Measurements from ENCODE around the gene MBOAT2. TPM values are rescaled to one million over a fixed set of nuclear protein-coding genes. Genes with fewer than 3 reads are reported as not detected.

Gene MBOAT2
- polyA plus RNA-seq, 1 donor (not counting 4 experiments of a cell fraction or from before 2014, with no cell fraction given), result 121 TPM

DNA sequence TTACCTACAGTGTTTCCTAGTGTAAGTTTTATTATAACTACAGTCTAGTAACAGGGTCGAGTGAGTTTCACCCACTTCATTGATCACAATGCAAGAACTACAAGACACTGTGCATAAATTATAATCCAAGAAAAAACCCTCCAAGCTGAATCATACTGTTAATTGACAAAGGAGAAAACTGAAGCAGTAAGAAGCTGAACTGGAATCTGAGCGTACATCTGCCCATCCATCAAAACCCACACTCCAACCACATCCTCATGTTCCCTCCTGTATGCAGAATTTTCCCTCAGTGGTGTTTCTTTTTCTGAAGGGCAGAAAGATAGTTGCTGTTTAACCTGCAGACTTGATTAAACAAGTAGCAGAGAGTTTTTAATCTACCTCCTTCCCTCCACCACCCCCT is 116.6 kb downstream of the MBOAT2 start:
- no peak overlapping the region for H3K9ac ChIP-seq (ENCODE audit: control insufficient read depth, extremely low read depth, insufficient read depth, low read length)
- H3K27ac ChIP-seq (ENCODE audit: control insufficient read depth, insufficient read depth, low read length), result no peak overlapping the region
- no peaks in the 10 kb centered on the region for H3K4me1 ChIP-seq (ENCODE audit: control insufficient read depth, extremely low read depth, insufficient read depth, low read length)
- no peak overlapping the region for H3K4me3 ChIP-seq (ENCODE audit: control insufficient read depth in 2 of 3, extremely low read depth in 1 of 3, insufficient read depth in 2 of 3, low read depth in 1 of 3, low read length in 3 of 3)
- H3K79me2 ChIP-seq (ENCODE audit: control insufficient read depth, insufficient read depth, low read length), result peaks cover 3% of the 10 kb centered on the region
- H3K4me2 ChIP-seq (ENCODE audit: control insufficient read depth, extremely low read depth, insufficient read depth, low read depth, low read length), result no peak overlapping the region
- DNase-seq (ENCODE audit: low read depth, low spot score), result no peak
- H3K27me3 ChIP-seq (ENCODE audit: control insufficient read depth, extremely low read depth, insufficient read depth, low read length), result no peaks in the 10 kb centered on the region
- dilution Hi-C loops (cut with MboI; ENCODE audit: extremely low pct_ligation_motif_present, low sequenced_read_pairs), result no loop called here
- TF ChIP-seq, protein P1, sequence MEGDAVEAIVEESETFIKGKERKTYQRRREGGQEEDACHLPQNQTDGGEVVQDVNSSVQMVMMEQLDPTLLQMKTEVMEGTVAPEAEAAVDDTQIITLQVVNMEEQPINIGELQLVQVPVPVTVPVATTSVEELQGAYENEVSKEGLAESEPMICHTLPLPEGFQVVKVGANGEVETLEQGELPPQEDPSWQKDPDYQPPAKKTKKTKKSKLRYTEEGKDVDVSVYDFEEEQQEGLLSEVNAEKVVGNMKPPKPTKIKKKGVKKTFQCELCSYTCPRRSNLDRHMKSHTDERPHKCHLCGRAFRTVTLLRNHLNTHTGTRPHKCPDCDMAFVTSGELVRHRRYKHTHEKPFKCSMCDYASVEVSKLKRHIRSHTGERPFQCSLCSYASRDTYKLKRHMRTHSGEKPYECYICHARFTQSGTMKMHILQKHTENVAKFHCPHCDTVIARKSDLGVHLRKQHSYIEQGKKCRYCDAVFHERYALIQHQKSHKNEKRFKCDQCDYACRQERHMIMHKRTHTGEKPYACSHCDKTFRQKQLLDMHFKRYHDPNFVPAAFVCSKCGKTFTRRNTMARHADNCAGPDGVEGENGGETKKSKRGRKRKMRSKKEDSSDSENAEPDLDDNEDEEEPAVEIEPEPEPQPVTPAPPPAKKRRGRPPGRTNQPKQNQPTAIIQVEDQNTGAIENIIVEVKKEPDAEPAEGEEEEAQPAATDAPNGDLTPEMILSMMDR (optimal IDR thresholded peaks at IDR 0.05 in 1 of 3, IDR thresholded peaks at IDR 0.05 in 1 of 3, conservative IDR thresholded peaks at IDR 0.05 in 1 of 3; ENCODE audit: extremely low read depth in 1 of 3, insufficient read depth in 2 of 3, low read length in 3 of 3), result no peak
- H4K20me1 ChIP-seq (ENCODE audit: control insufficient read depth, extremely low read depth, insufficient read depth, low read length), result no peaks in the 10 kb centered on the region
- H3K9me1 ChIP-seq (ENCODE audit: control insufficient read depth, extremely low read depth, insufficient read depth, low read length), result no peaks in the 10 kb centered on the region
- no peak for FAIRE-seq
- no peaks in the 10 kb centered on the region for H3K9me3 ChIP-seq (ENCODE audit: control insufficient read depth, low read depth, low read length)
- H3K36me3 ChIP-seq (ENCODE audit: control insufficient read depth in 2 of 2, extremely low read depth in 1 of 2, insufficient read depth in 2 of 2, low read length in 2 of 2), result peaks cover 3 to 15% of the 10 kb centered on the region in 2 experiments
- no peak overlapping the region for H2AFZ ChIP-seq (ENCODE audit: control insufficient read depth, low read length)

- Histone ChIP-seq H4K20me1 (ENCODE audit: control insufficient read depth, extremely low read depth, insufficient read depth, low read length) (no peaks in the 10 kb centered on the region), H3K4me3 (ENCODE audit: control insufficient read depth in 2 of 3, extremely low read depth in 1 of 3, insufficient read depth in 2 of 3, low read depth in 1 of 3, low read length in 3 of 3) (no peak overlapping the region), H3K36me3 (ENCODE audit: control insufficient read depth in 2 of 2, extremely low read depth in 1 of 2, insufficient read depth in 2 of 2, low read length in 2 of 2) (peaks cover 5 to 17% of the 10 kb centered on the region in 2 experiments), H3K4me2 (ENCODE audit: control insufficient read depth, extremely low read depth, insufficient read depth, low read depth, low read length) (no peak overlapping the region), H3K9ac (ENCODE audit: control insufficient read depth, extremely low read depth, insufficient read depth, low read length) (no peak overlapping the region), H2AFZ (ENCODE audit: control insufficient read depth, low read length) (no peak overlapping the region), H3K9me1 (ENCODE audit: control insufficient read depth, extremely low read depth, insufficient read depth, low read length) (no peaks in the 10 kb centered on the region), H3K27me3 (ENCODE audit: control insufficient read depth, extremely low read depth, insufficient read depth, low read length) (no peaks in the 10 kb centered on the region), H3K79me2 (ENCODE audit: control insufficient read depth, insufficient read depth, low read length) (peaks cover 3% of the 10 kb centered on the region), H3K4me1 (ENCODE audit: control insufficient read depth, extremely low read depth, insufficient read depth, low read length) (no peaks in the 10 kb centered on the region), H3K9me3 (ENCODE audit: control insufficient read depth, low read depth, low read length) (no peaks in the 10 kb centered on the region), H3K27ac (ENCODE audit: control insufficient read depth, insufficient read depth, low read length) (no peak overlapping the region)
- no peak for TF ChIP-seq EZH2 (IDR thresholded peaks at IDR 0.05; ENCODE audit: low read length)
- TF ChIP-seq, protein P1 (optimal IDR thresholded peaks at IDR 0.05 in 1 of 3, IDR thresholded peaks at IDR 0.05 in 1 of 3, conservative IDR thresholded peaks at IDR 0.05 in 1 of 3; ENCODE audit: extremely low read depth in 1 of 3, insufficient read depth in 2 of 3, low read length in 3 of 3), result no peak
- dilution Hi-C loops (cut with MboI; ENCODE audit: extremely low pct_ligation_motif_present, low sequenced_read_pairs), result no loop called here
- DNase-seq (ENCODE audit: low read depth, low spot score) (no peak), FAIRE-seq (no peak)
Observed at GRCh38 chr2:8886202-8886518, 117.3 kb downstream of the MBOAT2 start.

Data from keratinocyte (primary cell).